ENCODE measurements around the gene KCNH1.
"Not testable (repeated sequence)": the region's sequence is repeated elsewhere in the genome, so short reads cannot be mapped to it uniquely, and the experiment has no call there.

KCNH1 gene

DNA sequence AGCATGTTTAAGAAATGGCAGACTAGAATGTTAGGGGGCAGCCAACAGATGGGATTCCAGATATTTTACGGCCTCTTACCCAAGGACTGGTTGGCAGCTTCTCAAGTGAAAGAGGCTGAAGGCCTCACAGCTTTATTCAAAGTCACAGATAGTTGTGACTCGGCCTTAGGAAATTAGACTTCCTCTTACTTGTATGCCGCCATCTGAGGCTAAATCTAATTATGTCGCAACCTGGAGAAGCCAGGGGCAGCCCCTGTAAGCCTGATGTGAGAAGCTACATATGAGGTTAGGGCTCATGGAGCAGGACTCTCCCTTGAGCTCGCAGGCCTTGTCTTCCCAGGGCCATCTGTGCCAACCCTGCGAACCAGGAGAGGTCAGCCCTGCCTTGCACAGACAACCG, 452.8 kb downstream of the KCNH1 start:
- DNase-seq (ENCODE audit: low read depth), result no peak

DNA sequence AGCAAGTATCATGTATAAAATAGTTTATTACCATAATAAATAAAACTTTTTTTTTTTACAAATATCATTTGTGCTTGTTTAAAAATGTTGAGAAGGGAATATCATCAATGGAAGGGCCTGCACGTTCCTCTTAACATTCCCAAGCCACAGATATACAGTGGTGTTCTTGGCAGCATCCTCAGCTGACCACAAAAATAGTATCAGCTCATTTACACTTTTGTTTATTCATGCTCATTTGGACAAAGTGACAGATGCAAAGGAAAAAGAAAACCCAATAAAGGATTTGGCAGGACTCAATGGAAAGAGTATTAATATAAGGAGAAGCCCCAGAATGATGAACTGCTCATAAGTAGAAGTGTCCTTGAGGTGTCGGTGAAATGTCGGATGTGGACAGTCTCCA, 455.6 kb downstream of the KCNH1 start:
- no peak for DNase-seq (ENCODE audit: low read depth)

GRCh38 chr1:210677533-210677932, 456.4 kb downstream of the KCNH1 start:
- no peak for DNase-seq (ENCODE audit: low read depth)

DNA sequence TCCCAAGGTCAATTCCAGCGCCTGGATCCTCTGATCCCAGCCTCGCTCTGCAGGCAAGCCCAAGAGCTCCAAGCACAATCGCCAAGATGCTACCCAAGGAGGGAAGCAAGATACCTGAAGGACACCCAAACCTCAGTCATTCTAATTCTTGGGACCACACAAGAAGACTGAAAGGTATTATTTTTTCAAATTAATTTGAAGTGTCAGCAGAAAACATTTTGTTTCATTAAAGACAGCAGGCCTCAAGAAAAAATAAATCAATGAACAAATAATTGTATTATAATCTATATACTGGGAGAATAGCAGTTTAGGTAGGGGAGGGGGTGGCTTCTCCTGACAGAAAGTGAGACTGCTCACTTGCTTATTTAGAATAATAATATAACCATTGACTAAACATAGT, 457.4 kb downstream of the KCNH1 start:
- no peak for DNase-seq (ENCODE audit: low read depth)

DNA sequence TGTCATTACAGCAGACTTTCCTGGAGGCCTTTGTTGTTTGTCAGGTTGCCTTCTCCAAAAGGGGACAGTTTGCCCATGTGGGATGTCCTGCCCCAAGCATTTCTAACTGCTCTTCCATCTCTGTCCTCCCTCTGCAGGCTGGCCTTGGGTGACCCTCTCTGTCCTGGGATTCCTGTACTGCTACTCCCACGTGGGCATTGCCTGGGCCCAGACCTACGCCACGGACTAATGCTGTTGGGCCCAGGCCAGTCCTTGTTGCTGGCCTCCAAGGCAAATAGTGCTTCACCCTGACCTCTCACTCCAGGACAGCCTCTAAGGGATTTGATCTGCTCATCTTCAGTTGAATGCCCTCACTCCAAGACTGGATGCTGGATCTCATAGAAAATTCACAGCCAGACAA, 459.8 kb downstream of the KCNH1 start:
- no peak for DNase-seq (ENCODE audit: low read depth)

DNA sequence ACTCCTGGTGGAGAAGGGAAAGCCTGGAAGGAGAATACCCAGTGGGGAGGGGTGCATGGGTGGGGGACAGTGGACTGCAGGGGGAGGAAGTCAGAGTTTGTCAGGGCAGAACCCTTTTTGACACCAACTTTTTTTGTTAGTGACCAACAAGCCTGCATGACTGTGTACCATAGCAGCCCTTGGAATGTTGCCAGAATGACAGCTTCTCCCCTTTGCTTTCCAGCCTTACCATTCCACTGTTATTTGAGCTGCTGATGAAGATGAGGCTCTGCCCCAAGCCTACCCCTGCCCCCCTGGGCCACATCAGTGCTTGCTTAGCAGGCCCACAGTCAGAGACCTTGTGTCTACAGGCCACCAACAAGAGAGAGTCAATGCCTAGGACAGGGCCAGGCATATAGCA, 464.0 kb downstream of the KCNH1 start:
- DNase-seq (ENCODE audit: low read depth), result no peak

DNA sequence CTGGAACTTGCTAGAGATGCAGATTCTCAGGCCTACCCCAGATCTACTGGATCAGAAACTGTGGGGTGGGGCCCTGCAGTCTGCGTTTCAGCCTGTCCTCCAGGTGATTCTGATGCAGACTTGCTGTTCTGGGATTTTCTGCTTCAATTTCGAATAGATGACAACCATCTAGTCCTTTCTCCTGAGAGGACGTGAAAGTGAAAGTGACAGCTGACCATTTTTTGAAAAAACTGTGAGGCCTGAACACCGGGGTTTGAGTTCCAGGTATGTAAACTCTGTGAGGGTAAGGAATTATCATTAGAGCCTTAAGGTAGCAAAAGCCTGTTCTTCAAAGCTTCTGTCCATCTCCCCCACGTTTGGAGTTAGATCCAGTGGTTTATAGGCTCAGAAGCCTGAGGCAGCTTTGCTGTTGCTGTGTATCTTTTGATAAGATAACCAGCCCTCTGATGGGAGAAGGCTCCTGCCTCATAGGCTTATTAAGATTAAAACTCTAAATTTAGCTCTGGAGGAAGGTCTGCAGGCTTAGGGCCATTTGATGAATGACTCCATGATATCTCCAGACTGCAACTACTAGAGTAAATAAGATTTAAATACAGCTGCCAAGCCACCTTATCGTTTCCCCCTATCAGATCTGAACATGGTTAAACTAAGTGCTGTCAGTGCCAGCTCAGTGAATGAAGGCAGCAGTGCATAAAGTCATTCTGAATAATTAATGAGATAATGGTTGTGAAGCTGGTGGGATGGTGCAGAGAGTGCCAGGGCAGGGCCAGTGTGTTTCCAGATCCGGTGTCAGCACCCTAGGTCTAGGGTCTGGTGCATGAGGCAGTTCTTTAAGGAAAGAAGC, 470.0 kb downstream of the KCNH1 start:
- DNase-seq (ENCODE audit: low read depth), result no peak

- DNase-seq (ENCODE audit: low read depth), result no peak
Observed at GRCh38 chr1:210662291-210663050, 471.5 kb downstream of the KCNH1 start.

DNA sequence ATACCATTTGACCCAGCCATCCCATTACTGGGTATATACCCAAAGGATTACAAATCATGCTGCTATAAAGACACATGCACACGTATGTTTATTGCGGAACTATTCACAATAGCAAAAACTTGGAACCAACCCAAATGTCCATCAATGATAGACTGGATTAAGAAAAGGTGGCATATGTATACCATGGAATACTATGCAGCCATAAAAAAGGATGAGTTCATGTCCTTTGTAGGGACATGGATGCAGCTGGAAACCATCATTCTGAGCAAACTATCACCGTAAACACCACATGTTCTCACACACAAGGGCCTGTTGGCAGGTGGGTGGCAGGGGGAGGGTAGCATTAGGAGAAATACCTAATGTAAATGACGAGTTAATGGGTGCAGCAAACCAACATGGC, 472.4 kb downstream of the KCNH1 start:
- DNase-seq (ENCODE audit: low read depth), result not testable (repeated sequence)

DNA sequence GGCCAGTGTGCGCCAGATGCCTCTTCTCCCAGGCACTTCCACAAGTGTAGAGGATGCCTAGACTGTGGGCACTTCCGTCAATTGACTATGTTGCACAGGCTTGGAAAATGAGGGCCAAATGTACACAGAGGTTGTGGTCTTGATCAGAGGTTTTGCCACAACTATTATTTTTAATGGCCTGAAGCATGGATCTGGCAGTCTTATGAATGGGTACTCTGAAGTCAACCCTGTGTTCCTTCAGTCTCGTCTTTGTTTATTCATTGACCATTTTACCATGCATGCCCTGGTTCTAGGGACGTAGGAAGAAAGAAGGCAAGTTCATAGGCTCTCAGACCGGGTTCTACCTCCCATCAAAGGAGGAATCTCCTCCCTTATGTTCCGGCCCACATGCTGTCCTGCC, 476.1 kb downstream of the KCNH1 start:
- DNase-seq (ENCODE audit: low read depth), result no peak

GRCh38 chr1:210655511-210655910, 478.4 kb downstream of the KCNH1 start:
- no peak for DNase-seq (ENCODE audit: low read depth)

DNA sequence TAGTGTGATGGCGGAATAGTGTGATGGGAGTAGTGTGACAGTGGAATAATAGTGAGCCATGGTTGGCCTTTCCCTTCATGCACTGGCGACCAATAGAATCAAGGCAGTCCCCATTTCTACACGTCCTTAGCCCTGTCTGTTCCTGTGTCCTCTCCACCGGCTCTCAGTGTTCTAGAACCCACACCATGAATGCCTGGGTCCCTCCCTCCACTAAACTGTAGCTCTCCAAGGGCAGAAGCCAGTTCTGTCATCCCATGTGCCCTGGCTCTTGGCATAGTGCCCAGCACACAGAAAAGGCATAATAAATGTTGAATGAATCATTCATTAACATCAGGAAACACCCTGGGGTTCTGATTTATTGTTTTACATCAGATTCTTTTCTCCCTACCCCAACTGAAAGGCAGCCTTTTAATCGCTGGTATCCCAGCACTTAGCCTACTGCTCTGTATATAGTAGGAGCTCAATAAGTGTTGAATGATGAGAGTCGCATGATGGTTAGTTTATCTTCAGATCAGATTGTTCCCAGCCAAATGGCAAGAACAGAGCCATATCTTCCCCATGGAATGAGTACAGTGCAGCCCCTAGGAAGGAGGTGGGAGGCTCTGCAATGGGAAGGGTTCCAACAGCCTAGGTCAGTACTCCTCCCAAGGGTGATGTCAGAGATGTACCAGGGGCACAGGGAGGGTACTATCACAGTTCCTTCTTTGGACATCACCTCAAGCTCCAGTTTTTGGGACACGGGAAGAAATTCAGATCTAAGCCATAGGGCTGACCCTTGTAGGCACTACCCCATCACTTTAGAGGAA, 479.6 kb downstream of the KCNH1 start:
- DNase-seq (ENCODE audit: low read depth), result no peak

- DNase-seq (ENCODE audit: low read depth), result no peak
Observed at GRCh38 chr1:210653771-210654170, 480.2 kb downstream of the KCNH1 start.

- no peak for DNase-seq (ENCODE audit: low read depth)
Observed at GRCh38 chr1:210652329-210652954, 481.5 kb downstream of the KCNH1 start.

DNA sequence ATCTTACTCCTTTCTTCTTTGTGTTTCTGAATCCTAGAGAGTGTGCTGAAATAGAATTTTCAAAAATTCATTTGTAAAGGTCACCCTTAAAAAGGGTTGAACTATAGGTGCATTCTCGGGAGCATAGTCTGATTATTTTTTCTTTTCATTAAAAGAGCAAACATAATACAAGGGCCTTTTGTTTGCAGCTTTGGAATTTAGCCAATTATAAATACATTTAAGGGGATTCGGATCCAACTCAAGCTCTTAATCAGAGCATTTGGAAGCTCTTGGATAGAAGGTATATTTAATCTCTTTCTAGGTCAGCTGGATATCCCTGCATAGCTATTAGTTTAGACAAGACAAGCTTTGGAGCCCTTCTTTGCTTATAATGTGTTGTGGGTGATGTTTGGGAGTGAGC, 483.5 kb downstream of the KCNH1 start:
- DNase-seq (ENCODE audit: low read depth), result no peak

GRCh38 chr1:210648588-210649269, 485.2 kb downstream of the KCNH1 start:
- DNase-seq (ENCODE audit: low read depth), result no peak

GRCh38 chr1:210647406-210648333, 486.3 kb downstream of the KCNH1 start:
- DNase-seq (ENCODE audit: low read depth), result no peak

GRCh38 chr1:210646258-210646616, 487.7 kb downstream of the KCNH1 start:
- no peak for DNase-seq (ENCODE audit: low read depth)

- no peak for DNase-seq (ENCODE audit: low read depth)
Observed at GRCh38 chr1:210645582-210646257, 488.2 kb downstream of the KCNH1 start.

- no peak for DNase-seq (ENCODE audit: low read depth)
Observed at GRCh38 chr1:210641582-210641981, 492.4 kb downstream of the KCNH1 start.
